Measurements from ENCODE around the gene MARK3.

The MARK3 gene

GRCh38 chr14:103480595-103480994 lies 95.4 kb downstream of the MARK3 start:
- no peaks in the 10 kb centered on the region for H3K9me3 ChIP-seq (ENCODE audit: control insufficient read depth, insufficient read depth, low read length)
- H3K9ac ChIP-seq (ENCODE audit: low read depth, low read length) = no peak overlapping the region
- no peaks in the 10 kb centered on the region for H3K27me3 ChIP-seq (ENCODE audit: control insufficient read depth, insufficient read depth, low read length)
- no peak overlapping the region for H3K4me3 ChIP-seq (ENCODE audit: low read depth, low read length)
- peaks cover 9% of the 10 kb centered on the region for H3K36me3 ChIP-seq (ENCODE audit: control insufficient read depth, insufficient read depth, low read length)
- H3K4me1 ChIP-seq (ENCODE audit: control insufficient read depth, insufficient read depth, low read length) = no peaks in the 10 kb centered on the region

GRCh38 chr14:103483600-103483999 lies 98.4 kb downstream of the MARK3 start:
- no peaks in the 10 kb centered on the region for H3K4me1 ChIP-seq (ENCODE audit: control insufficient read depth, insufficient read depth, low read length)
- no peaks in the 10 kb centered on the region for H3K9me3 ChIP-seq (ENCODE audit: control insufficient read depth, insufficient read depth, low read length)
- H3K4me3 ChIP-seq (ENCODE audit: low read depth, low read length) = no peak overlapping the region
- peaks cover 6% of the 10 kb centered on the region for H3K36me3 ChIP-seq (ENCODE audit: control insufficient read depth, insufficient read depth, low read length)
- no peaks in the 10 kb centered on the region for H3K27me3 ChIP-seq (ENCODE audit: control insufficient read depth, insufficient read depth, low read length)
- no peak overlapping the region for H3K9ac ChIP-seq (ENCODE audit: low read depth, low read length)

GRCh38 chr14:103485504-103485903 lies 100.3 kb downstream of the MARK3 start:
- Histone ChIP-seq H3K27me3 (ENCODE audit: control insufficient read depth, insufficient read depth, low read length) (no peaks in the 10 kb centered on the region), H3K36me3 (ENCODE audit: control insufficient read depth, insufficient read depth, low read length) (peaks cover 10% of the 10 kb centered on the region), H3K9me3 (ENCODE audit: control insufficient read depth, insufficient read depth, low read length) (no peaks in the 10 kb centered on the region), H3K4me1 (ENCODE audit: control insufficient read depth, insufficient read depth, low read length) (no peaks in the 10 kb centered on the region), H3K4me3 (ENCODE audit: low read depth, low read length) (no peak overlapping the region), H3K9ac (ENCODE audit: low read depth, low read length) (no peak overlapping the region)

- Histone ChIP-seq H3K27me3 (ENCODE audit: control insufficient read depth, insufficient read depth, low read length) (no peaks in the 10 kb centered on the region), H3K36me3 (ENCODE audit: control insufficient read depth, insufficient read depth, low read length) (peaks cover 10% of the 10 kb centered on the region), H3K9ac (ENCODE audit: low read depth, low read length) (no peak overlapping the region), H3K4me3 (ENCODE audit: low read depth, low read length) (no peak overlapping the region), H3K9me3 (ENCODE audit: control insufficient read depth, insufficient read depth, low read length) (no peaks in the 10 kb centered on the region), H3K4me1 (ENCODE audit: control insufficient read depth, insufficient read depth, low read length) (no peaks in the 10 kb centered on the region)
Measured at GRCh38 chr14:103488071-103488470, 102.9 kb downstream of the MARK3 start.

- H3K9ac ChIP-seq (ENCODE audit: low read depth, low read length) = no peak overlapping the region
- H3K9me3 ChIP-seq (ENCODE audit: control insufficient read depth, insufficient read depth, low read length) = no peaks in the 10 kb centered on the region
- peaks cover 10% of the 10 kb centered on the region for H3K36me3 ChIP-seq (ENCODE audit: control insufficient read depth, insufficient read depth, low read length)
- H3K4me1 ChIP-seq (ENCODE audit: control insufficient read depth, insufficient read depth, low read length) = no peaks in the 10 kb centered on the region
- H3K27me3 ChIP-seq (ENCODE audit: control insufficient read depth, insufficient read depth, low read length) = no peaks in the 10 kb centered on the region
- H3K4me3 ChIP-seq (ENCODE audit: low read depth, low read length) = no peak overlapping the region
Measured at GRCh38 chr14:103488960-103489359, 103.7 kb downstream of the MARK3 start.

- Histone ChIP-seq H3K36me3 (ENCODE audit: control insufficient read depth, insufficient read depth, low read length) (peaks cover 10% of the 10 kb centered on the region), H3K9me3 (ENCODE audit: control insufficient read depth, insufficient read depth, low read length) (no peaks in the 10 kb centered on the region), H3K4me3 (ENCODE audit: low read depth, low read length) (no peak overlapping the region), H3K4me1 (ENCODE audit: control insufficient read depth, insufficient read depth, low read length) (no peaks in the 10 kb centered on the region), H3K9ac (ENCODE audit: low read depth, low read length) (no peak overlapping the region), H3K27me3 (ENCODE audit: control insufficient read depth, insufficient read depth, low read length) (no peaks in the 10 kb centered on the region)
Measured at GRCh38 chr14:103489621-103490020, 104.4 kb downstream of the MARK3 start.

GRCh38 chr14:103491691-103492090 lies 106.5 kb downstream of the MARK3 start:
- Histone ChIP-seq H3K36me3 (ENCODE audit: control insufficient read depth, insufficient read depth, low read length) (peaks cover 10% of the 10 kb centered on the region), H3K4me3 (ENCODE audit: low read depth, low read length) (no peak overlapping the region), H3K27me3 (ENCODE audit: control insufficient read depth, insufficient read depth, low read length) (no peaks in the 10 kb centered on the region), H3K9me3 (ENCODE audit: control insufficient read depth, insufficient read depth, low read length) (no peaks in the 10 kb centered on the region), H3K4me1 (ENCODE audit: control insufficient read depth, insufficient read depth, low read length) (no peaks in the 10 kb centered on the region), H3K9ac (ENCODE audit: low read depth, low read length) (no peak overlapping the region)

GRCh38 chr14:103492156-103492925 lies 107.1 kb downstream of the MARK3 start:
- H3K36me3 ChIP-seq (ENCODE audit: control insufficient read depth, insufficient read depth, low read length) = peaks cover 10% of the 10 kb centered on the region

GRCh38 chr14:103495854-103496253 lies 110.6 kb downstream of the MARK3 start:
- Histone ChIP-seq H3K9me3 (ENCODE audit: control insufficient read depth, insufficient read depth, low read length) (no peaks in the 10 kb centered on the region), H3K9ac (ENCODE audit: low read depth, low read length) (no peak overlapping the region), H3K36me3 (ENCODE audit: control insufficient read depth, insufficient read depth, low read length) (peaks cover 3% of the 10 kb centered on the region), H3K4me1 (ENCODE audit: control insufficient read depth, insufficient read depth, low read length) (no peaks in the 10 kb centered on the region), H3K4me3 (ENCODE audit: low read depth, low read length) (no peak overlapping the region), H3K27me3 (ENCODE audit: control insufficient read depth, insufficient read depth, low read length) (no peaks in the 10 kb centered on the region)

More at GRCh38 chr14:103492156-103492925, 107.1 kb downstream of the MARK3 start:
- Histone ChIP-seq H3K27me3 (ENCODE audit: control insufficient read depth, insufficient read depth, low read length) (no peaks in the 10 kb centered on the region), H3K9ac (ENCODE audit: low read depth, low read length) (no peak overlapping the region), H3K4me3 (ENCODE audit: low read depth, low read length) (no peak overlapping the region), H3K4me1 (ENCODE audit: control insufficient read depth, insufficient read depth, low read length) (no peaks in the 10 kb centered on the region), H3K9me3 (ENCODE audit: control insufficient read depth, insufficient read depth, low read length) (no peaks in the 10 kb centered on the region)

- Histone ChIP-seq H3K36me3 (ENCODE audit: control insufficient read depth, insufficient read depth, low read length) (peaks cover 7% of the 10 kb centered on the region), H3K9me3 (ENCODE audit: control insufficient read depth, insufficient read depth, low read length) (no peaks in the 10 kb centered on the region), H3K4me1 (ENCODE audit: control insufficient read depth, insufficient read depth, low read length) (no peaks in the 10 kb centered on the region), H3K9ac (ENCODE audit: low read depth, low read length) (no peak overlapping the region), H3K4me3 (ENCODE audit: low read depth, low read length) (no peak overlapping the region), H3K27me3 (ENCODE audit: control insufficient read depth, insufficient read depth, low read length) (no peaks in the 10 kb centered on the region)
Measured at GRCh38 chr14:103496776-103497175, 111.6 kb downstream of the MARK3 start.

GRCh38 chr14:103499709-103500108 lies 114.5 kb downstream of the MARK3 start:
- Histone ChIP-seq H3K9me3 (ENCODE audit: control insufficient read depth, insufficient read depth, low read length) (no peaks in the 10 kb centered on the region), H3K4me3 (ENCODE audit: low read depth, low read length) (no peak overlapping the region), H3K9ac (ENCODE audit: low read depth, low read length) (no peak overlapping the region), H3K36me3 (ENCODE audit: control insufficient read depth, insufficient read depth, low read length) (peaks cover 14% of the 10 kb centered on the region), H3K27me3 (ENCODE audit: control insufficient read depth, insufficient read depth, low read length) (no peaks in the 10 kb centered on the region), H3K4me1 (ENCODE audit: control insufficient read depth, insufficient read depth, low read length) (no peaks in the 10 kb centered on the region)

- Histone ChIP-seq H3K36me3 (ENCODE audit: control insufficient read depth, insufficient read depth, low read length) (peaks cover 17% of the 10 kb centered on the region), H3K4me1 (ENCODE audit: control insufficient read depth, insufficient read depth, low read length) (no peaks in the 10 kb centered on the region), H3K9ac (ENCODE audit: low read depth, low read length) (no peak overlapping the region), H3K9me3 (ENCODE audit: control insufficient read depth, insufficient read depth, low read length) (no peaks in the 10 kb centered on the region), H3K27me3 (ENCODE audit: control insufficient read depth, insufficient read depth, low read length) (no peaks in the 10 kb centered on the region), H3K4me3 (ENCODE audit: low read depth, low read length) (no peak overlapping the region)
Measured at GRCh38 chr14:103500148-103500990, 115.2 kb downstream of the MARK3 start.
